ENCODE measurements around the gene STAT5A.
"Not testable (repeated sequence)": the region's sequence is repeated elsewhere in the genome, so short reads cannot be mapped to it uniquely, and the experiment has no call there.

The STAT5A gene

DNA sequence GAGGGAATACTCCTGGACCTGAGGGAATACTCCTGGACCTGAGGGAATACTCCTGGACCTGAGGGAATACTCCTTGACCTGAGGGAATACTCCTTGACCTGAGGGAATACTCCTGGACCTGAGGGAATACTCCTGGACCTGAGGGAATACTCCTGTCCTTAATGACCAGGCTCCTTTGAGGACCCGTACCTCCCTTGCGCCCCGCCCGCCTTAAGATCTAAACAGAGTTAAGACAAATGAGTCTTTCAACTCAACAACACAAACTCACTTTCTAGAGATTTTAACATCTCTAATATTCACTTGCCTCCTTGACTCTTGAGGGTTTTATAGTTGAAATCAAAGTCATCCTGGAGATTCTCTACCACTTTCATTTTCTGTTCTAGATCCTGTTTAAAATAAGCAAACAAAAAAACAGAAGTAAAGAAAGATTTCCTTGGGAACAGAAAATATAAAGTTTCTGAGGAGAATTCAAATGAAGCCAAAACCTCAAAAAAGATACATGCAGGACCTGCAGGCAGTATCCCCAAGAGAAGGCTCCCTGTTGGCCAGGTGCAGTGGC is 50.2 kb downstream of the STAT5A start:
- DNase-seq, result no peak

GRCh38 chr17:42339221-42339620 is 50.9 kb downstream of the STAT5A start:
- no peak for DNase-seq

- DNase-seq, result no peak
Measured at GRCh38 chr17:42340691-42341127, 52.4 kb downstream of the STAT5A start.

- DNase-seq, result no peak
Measured at GRCh38 chr17:42341568-42341967, 53.3 kb downstream of the STAT5A start.

DNA sequence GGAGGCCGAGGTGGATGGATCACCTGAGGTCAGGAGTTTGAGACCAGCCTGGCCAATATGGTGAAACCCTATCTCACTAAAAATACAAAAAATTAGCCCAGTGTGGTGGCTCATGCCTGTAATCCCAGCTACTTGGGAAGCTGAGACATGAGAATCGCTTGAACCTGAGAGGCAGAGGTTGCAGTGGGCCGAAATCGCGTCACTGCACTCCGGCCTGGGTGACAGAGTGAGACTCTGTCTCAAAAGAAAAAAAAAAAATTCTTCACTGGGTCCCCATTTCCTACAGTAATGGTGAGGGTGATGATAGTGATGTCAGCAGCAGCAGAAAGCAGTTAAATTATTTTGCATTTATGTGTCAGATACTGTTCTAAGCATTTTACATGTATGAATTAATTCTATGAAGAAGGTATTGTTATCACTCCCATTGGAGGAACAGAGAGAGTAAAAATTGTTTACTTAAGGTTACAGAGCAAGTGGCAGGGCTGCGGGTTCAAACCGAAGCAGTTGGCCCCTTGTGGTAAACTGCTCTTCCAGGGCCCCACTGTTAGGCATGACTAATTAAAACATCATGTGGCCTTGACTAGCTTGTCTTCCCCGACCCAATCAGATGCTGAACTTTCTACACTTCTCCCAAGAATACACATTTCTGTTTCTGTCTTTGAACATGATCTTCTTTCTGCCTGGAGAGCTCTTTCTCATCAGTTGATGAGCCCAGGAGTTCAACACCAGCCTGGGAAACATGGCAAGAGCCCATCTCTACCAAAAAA is 54.1 kb downstream of the STAT5A start:
- no peak for DNase-seq

GRCh38 chr17:42345396-42346073 is 57.2 kb downstream of the STAT5A start:
- no peak for DNase-seq

- no peak for DNase-seq
Measured at GRCh38 chr17:42346481-42346880, 58.2 kb downstream of the STAT5A start.

DNA sequence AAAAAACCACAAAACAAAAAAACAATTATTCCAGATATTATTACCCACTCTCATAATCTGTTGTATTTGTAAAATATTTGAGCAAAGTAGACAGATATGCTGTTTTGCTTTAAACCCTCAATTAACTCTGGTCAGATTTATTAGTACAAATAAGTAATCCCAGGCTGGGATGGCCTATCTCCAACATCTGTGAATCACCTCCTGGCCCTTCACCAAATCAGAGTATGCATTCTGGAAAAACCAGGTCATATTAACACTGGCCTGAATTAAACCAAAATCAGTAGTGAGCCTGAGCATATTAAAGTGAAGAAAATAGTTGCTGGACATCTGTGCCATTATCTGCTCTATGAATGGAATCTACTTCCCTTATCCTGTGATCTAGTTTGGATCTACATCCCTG is 58.9 kb downstream of the STAT5A start:
- DNase-seq, result no peak

DNA sequence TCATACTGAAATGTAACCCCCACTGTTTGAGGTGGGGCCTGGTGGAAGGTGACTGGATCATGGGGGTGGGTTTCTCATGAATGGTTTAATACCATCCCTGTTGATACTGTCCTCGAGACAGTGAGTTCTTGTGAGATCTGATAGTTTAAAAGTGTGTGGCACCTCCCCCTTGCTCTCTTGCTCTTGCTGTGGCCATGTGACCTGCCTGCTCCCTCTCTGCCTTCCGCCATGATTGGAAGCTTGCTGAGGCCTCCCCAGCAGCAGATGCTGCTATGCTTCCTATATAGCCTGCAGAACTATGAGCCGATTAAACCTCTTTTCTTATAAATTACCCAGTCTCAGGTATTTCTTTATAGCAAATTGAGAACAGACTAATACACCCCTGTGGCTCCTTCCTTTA is 59.3 kb downstream of the STAT5A start:
- no peak for DNase-seq

DNA sequence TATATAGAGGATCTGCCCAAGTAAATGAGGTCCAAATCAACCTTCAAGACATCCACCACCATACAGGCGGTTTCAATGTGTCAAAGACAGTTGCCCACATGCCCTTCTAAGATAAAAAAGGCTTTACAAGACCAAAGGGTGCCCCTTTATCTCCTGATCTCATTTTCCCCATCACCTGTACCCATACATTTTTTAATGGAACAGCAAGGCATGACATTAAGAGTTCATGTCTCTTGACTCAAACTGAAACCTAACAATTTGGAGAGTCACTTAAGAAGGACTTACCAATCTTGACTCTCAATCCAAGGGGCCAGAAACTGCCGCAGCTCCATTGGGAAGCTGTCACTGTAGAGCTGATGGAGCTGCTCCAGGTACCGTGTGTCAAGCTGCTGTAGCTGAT is 59.8 kb downstream of the STAT5A start:
- no peak for DNase-seq

GRCh38 chr17:42354956-42355843 is 66.9 kb downstream of the STAT5A start:
- no peak for DNase-seq

DNA sequence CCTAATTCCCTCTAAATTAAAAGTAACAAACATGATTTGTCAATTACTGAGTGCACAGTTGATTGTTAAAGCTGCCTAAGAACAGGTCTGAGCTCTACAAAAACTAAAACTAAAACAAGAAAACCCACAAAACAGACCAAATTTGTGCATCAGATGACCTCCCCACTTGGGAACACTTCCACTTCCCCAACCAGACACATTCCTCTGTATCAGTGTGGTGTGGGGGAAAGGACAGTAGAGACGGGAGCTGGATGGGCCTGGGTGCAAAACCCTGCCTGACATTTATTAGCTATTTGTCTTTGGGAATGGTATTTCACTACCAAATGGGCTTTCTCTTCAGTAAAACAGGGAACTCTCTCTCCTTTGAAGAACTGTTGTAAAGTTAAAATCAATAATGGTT is 70.1 kb downstream of the STAT5A start:
- no peak for DNase-seq

GRCh38 chr17:42359133-42359532 is 70.8 kb downstream of the STAT5A start:
- no peak for DNase-seq

GRCh38 chr17:42360388-42360787 is 72.1 kb downstream of the STAT5A start:
- not testable (repeated sequence) for DNase-seq

All from NCI-H1417 treated with DMSO at 0.1 percent for 48 hours (cell line).